T47D (cell line): Measurements from ENCODE around the gene ZNF543.
"Not testable (repeated sequence)": the region's sequence is repeated elsewhere in the genome, so short reads cannot be mapped to it uniquely, and the experiment has no call there.

Experiments
- DNase-seq, 2 experiments: peaks; one replicate each; pipeline versions ENCODE4 v3.0.0 to v3.0.0-alpha.2; 2011 to 2012; ENCODE audit warnings: low read depth in 1 of 2, low spot score in 1 of 2
- JUND ChIP-seq: IDR thresholded peaks from 2 replicates; pipeline ENCODE4 v1.6.1; 2012; ENCODE audit warnings: low read depth
- in situ Hi-C: cut with HindIII; loops from 2 replicates; pipeline ENCODE4 v1.10.0; 2016; ENCODE audit warnings: low sequenced_read_pairs, low pct_unique_long_range_greater_than_20kb

ZNF543 gene

GRCh38 chr19:57342582-57342981 is 22.3 kb downstream of the ZNF543 start:
- no peak for TF ChIP-seq JUND
- in situ Hi-C loops = no loop called here
- no peak for DNase-seq

GRCh38 chr19:57348136-57348535 is 27.9 kb downstream of the ZNF543 start:
- DNase-seq = no peak
- in situ Hi-C loops = no loop called here
- no peak for TF ChIP-seq JUND

GRCh38 chr19:57350877-57351805 is 30.9 kb downstream of the ZNF543 start, which contains the start of gene ZNF304:
Gene ZNF304 (plus strand): TSS chr19:57351271. CDS start chr19:57351665, 394 bp downstream.
- in situ Hi-C loops = no loop called here
- no peak for TF ChIP-seq JUND
- DNase-seq = peak; percentile 77 to 96

GRCh38 chr19:57351867-57352266 is 31.6 kb downstream of the ZNF543 start:
- DNase-seq = no peak
- TF ChIP-seq JUND = no peak
- in situ Hi-C loops = no loop called here

GRCh38 chr19:57355916-57356315 is 35.6 kb downstream of the ZNF543 start:
- DNase-seq = no peak
- no peak for TF ChIP-seq JUND
- in situ Hi-C loops = no loop called here

GRCh38 chr19:57357406-57357805 is 37.1 kb downstream of the ZNF543 start:
- no peak for TF ChIP-seq JUND
- no peak for DNase-seq
- in situ Hi-C loops = no loop called here

GRCh38 chr19:57359300-57359699 is 39.0 kb downstream of the ZNF543 start:
- in situ Hi-C loops = no loop called here
- TF ChIP-seq JUND = no peak
- no peak for DNase-seq

- TF ChIP-seq JUND = no peak
- no peak for DNase-seq
- in situ Hi-C loops = no loop called here
These were observed 42.1 kb downstream of the ZNF543 start for GRCh38 chr19:57362419-57362818.

GRCh38 chr19:57362997-57363687 is 42.9 kb downstream of the ZNF543 start, which contains the start of the genes TRAPPC2B and ZNF547:
Gene TRAPPC2B (plus strand): TSS chr19:57363551. CDS start chr19:57364834, 1,283 bp downstream.
Gene ZNF547 (plus strand): TSS chr19:57363551. CDS start chr19:57368556, 5,005 bp downstream.
- peak; percentile 76 to 99 for DNase-seq
- in situ Hi-C loops = no loop called here
- TF ChIP-seq JUND = no peak

- DNase-seq = no peak
- TF ChIP-seq JUND = no peak
- in situ Hi-C loops = no loop called here
These were observed 43.5 kb downstream of the ZNF543 start for GRCh38 chr19:57363688-57364181.

GRCh38 chr19:57366776-57367175 is 46.5 kb downstream of the ZNF543 start:
- TF ChIP-seq JUND = no peak
- in situ Hi-C loops = no loop called here
- no peak for DNase-seq

GRCh38 chr19:57374179-57374578 is 53.9 kb downstream of the ZNF543 start:
- in situ Hi-C loops = no loop called here
- no peak for TF ChIP-seq JUND
- no peak for DNase-seq

- in situ Hi-C loops, DNase-seq: not testable (repeated sequence)
These were observed 54.4 kb downstream of the ZNF543 start for GRCh38 chr19:57374647-57375046.
